Activated T-cell treated with anti-CD3 and anti-CD28 coated beads for 4 hours (primary cell): ENCODE data around the gene FRG2C.
A peak's percentile ranks its signal among the peaks of the same experiment; 100 is the strongest.
"Not testable (repeated sequence)": the region's sequence is repeated elsewhere in the genome, so short reads cannot be mapped to it uniquely, and the experiment has no call there.

Source experiments
- DNase-seq: peaks from one replicate; pipeline ENCODE4 v3.0.0-alpha.2; 2020

Gene FRG2C

GRCh38 chr3:75664028-75664427 lies at the start of gene FRG2C:
Gene FRG2C, plus strand, starts transcription at chr3:75664328. Its CDS starts 52 bp downstream, at chr3:75664380.
- DNase-seq = not testable (repeated sequence)

DNA sequence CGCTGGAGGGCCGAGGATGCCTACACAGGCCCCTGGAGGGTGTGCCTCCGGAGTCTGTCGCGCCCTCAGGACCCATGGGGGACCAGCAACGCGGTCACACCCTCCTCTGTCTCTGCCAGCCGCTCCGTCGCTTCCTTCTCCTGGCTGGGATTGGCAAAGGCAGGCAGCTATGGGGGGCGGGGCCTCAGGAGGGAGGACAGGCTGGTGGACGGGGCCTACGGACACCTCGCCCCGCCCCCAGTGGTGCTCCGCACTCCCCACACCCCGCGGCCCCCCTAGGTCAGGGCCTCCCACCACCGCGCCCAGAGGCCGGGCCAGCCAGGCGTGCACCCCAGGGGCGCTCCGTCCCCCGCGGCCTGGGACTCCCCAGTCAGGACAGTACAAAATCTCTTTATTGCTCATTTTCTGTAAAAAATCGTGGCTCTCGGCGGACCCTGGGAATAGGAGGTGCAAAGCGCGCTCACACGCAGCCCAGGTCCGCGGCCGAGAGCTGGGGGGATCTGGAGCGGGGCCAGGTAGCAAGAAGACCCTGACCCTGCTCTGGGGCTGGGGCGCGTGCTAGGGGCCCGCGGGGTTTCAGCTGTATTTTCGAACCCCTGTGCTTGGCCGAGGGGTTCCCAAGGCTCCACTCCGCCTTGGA lies 45.3 kb upstream of the FRG2C start:
- DNase-seq = not testable (repeated sequence)

DNA sequence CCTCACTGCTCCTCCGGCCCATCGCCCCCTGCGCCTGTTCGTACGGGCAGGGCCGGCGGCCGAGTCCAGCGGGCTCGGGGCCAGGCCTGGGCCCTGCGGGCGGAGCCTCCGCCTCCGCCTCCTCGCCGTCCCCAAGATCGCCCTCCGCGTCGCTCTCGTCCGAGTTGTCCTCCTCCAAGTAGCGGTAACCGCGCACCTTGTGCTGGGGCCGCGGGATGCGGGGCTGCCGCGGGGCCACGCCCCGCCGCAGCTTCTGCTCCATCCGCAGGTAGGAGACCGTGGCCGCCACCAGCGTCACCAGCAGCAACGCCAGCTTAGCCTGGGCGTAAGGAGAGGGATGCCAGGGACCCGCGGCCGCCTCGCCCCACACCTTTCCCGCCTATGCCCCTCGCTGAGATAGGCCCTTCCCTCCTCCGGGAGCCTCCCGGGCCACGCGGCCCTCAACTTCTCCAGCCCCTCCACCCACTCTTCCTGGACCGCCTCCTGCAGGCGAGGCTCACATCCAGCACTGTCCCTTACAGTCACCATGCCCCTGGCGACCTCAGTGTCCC lies 44.6 kb upstream of the FRG2C start:
- not testable (repeated sequence) for DNase-seq

DNA sequence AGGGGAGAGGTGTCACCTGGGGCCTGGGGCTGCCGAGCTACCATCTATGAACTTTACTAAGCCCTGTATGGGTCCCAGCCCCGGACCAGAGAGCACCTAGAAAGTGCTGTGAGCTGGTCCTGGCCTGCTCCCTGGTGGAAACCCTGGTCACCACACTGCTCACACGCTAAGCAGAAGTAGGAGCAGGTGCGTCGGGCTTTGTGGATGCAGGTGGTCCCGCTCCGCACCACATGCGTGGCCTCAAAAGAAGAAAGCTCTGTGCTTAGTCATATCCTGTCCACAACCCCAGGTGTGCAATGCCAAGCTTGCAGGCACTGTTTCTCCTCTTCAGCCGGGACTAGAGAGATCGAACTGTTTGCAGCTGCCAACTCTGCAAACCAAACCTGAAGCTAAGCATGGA lies 42.4 kb upstream of the FRG2C start:
- not testable (repeated sequence) for DNase-seq

GRCh38 chr3:75623656-75624055 lies 40.5 kb upstream of the FRG2C start:
- DNase-seq = not testable (repeated sequence)

GRCh38 chr3:75630887-75631535 lies 33.1 kb upstream of the FRG2C start:
- not testable (repeated sequence) for DNase-seq

GRCh38 chr3:75631541-75631940 lies 32.6 kb upstream of the FRG2C start:
- DNase-seq = no peak

GRCh38 chr3:75638947-75639346 lies 25.2 kb upstream of the FRG2C start:
- not testable (repeated sequence) for DNase-seq

GRCh38 chr3:75641107-75641517 lies 23.0 kb upstream of the FRG2C start:
- DNase-seq = not testable (repeated sequence)

GRCh38 chr3:75643031-75643800 lies 20.9 kb upstream of the FRG2C start:
- DNase-seq = peak; percentile 6

- DNase-seq = not testable (repeated sequence)
These were observed 18.6 kb upstream of the FRG2C start for GRCh38 chr3:75645548-75645947.

GRCh38 chr3:75650191-75650590 lies 13.9 kb upstream of the FRG2C start:
- no peak for DNase-seq

- not testable (repeated sequence) for DNase-seq
These were observed 8.8 kb upstream of the FRG2C start for GRCh38 chr3:75655101-75655904.

- not testable (repeated sequence) for DNase-seq
These were observed 8.2 kb upstream of the FRG2C start for GRCh38 chr3:75655956-75656355.

- not testable (repeated sequence) for DNase-seq
These were observed 5.6 kb upstream of the FRG2C start for GRCh38 chr3:75658411-75659107.

GRCh38 chr3:75659108-75659433 lies 5.1 kb upstream of the FRG2C start:
- DNase-seq = not testable (repeated sequence)

DNA sequence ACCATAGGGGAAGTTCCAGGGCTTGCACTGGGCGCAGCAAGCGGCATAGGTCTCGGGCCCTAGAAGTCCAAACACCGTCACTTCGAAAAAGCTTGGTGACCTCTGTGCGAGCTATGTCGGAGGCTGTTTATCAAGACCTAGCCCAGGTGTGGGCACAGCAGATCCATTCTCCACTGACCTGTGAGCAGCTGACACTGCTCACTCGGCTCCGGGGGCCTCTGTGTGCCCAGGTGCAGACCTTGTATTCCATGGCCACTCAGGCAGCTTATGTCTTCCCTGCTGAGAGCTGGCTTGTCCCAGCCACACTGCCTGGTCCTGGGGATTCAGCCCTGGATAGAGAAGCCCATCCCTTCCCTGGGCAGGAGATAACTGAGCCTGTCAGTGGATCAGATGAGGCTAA lies 1.5 kb downstream of the FRG2C start:
- DNase-seq = not testable (repeated sequence)

DNA sequence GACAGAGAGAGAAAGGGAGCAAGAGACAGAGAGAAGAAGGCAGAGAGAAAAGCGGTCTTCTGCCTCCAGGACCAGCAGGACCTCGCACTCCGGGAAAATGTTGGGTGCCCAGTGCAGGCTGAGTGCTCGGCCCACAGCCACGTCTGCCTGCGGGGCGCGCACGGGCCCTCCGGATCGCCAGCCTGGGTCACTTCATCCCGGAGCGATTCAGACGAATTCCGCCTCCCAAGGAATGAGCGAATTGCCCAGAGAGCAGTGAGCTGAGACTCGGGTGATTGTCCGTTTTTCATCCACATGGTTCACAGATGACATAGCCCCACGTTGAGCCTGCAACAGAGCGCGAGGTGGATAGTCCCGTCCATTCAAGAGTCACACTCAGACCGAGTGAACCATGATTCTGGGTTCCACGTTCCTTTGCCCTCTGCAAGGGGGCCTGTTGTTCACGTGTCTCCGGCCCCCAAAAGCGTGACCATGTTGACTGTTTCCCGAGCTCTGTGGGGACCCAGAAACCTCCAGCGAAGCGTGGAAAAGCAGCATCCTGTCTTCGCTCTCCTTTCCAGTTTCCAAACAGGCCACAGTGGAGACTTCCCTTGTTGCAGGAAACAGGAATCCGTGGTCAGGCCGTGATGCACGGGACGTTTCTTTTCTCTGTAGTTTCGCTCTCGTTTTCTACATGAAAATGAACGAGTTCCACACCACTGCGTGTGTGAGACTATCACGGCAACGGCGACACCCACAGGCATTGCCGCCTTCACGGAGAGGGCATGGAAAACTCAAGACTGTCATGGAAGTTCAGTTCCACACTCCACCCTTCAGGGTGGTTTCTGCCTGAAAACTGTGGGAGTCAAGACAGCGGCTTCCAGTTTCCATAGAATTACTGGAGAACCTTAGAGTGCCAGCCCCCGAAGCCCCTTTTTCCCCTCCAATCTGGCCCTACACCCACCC lies 3.9 kb downstream of the FRG2C start:
- not testable (repeated sequence) for DNase-seq

GRCh38 chr3:75668759-75669347 lies 4.7 kb downstream of the FRG2C start:
- DNase-seq = peak; percentile 38
